HepG2 (cell line): ENCODE measurements around the gene ATG4D. TPM values are rescaled to one million over a fixed set of nuclear protein-coding genes. Genes with fewer than 3 reads are reported as not detected.

Source experiments
- CEBPB ChIP-seq: IDR thresholded peaks from 2 replicates; pipeline ENCODE4 v1.6.1; 2011; ENCODE audit warnings: low read depth, low read length, improper control_type of control experiment, borderline replicate concordance
- EHMT2 ChIP-seq: fragments of 200-600 bp; sonication (generic); IDR thresholded peaks from 2 replicates; pipeline ENCODE4 v1.7.0; 2017; ENCODE audit warnings: antibody characterized with exemption, low read depth, low read length, borderline replicate concordance
- GABPA ChIP-seq, 2 experiments: IDR thresholded peaks; 2 replicates each; pipeline ENCODE4 v1.6.1; 2011 to 2016; ENCODE audit warnings: low read depth in 2 of 2, low read length in 1 of 2, missing biosample characterization in 1 of 2, missing genetic modification characterization in 1 of 2
- IRX3 ChIP-seq: sonication (generic); formaldehyde crosslinking; IDR thresholded peaks from 2 replicates; pipeline ENCODE4 v1.8.1; 2023; ENCODE audit warnings: mild to moderate bottlenecking, low read depth, missing genetic modification reagents, borderline replicate concordance
- MTF2 ChIP-seq: sonication (generic); formaldehyde crosslinking; IDR thresholded peaks from 2 replicates; pipeline ENCODE4 v1.5.0; 2020; ENCODE audit warnings: missing genetic modification reagents, borderline replicate concordance
- MYNN ChIP-seq: sonication (generic); formaldehyde crosslinking; IDR thresholded peaks from 2 replicates; pipeline ENCODE4 v1.4.0; 2020; ENCODE audit warnings: mild to moderate bottlenecking, low read depth, missing genetic modification reagents
- POLR2AphosphoS5 ChIP-seq: IDR thresholded peaks from 2 replicates; pipeline ENCODE4 v1.6.1; 2012; ENCODE audit warnings: low read depth, low read length
- RARA ChIP-seq: IDR thresholded peaks from 2 replicates; pipeline ENCODE4 v1.6.1; 2016; ENCODE audit warnings: missing genetic modification reagents, missing compliant biosample characterization
- REXO4 ChIP-seq: sonication (generic); formaldehyde crosslinking; IDR thresholded peaks from 2 replicates; pipeline ENCODE4 v1.8.0; 2022; ENCODE audit warnings: missing genetic modification reagents, mild to moderate bottlenecking, borderline replicate concordance
- RXRB ChIP-seq: IDR thresholded peaks from 2 replicates; pipeline ENCODE4 v1.6.1; 2016; ENCODE audit warnings: borderline replicate concordance, missing genetic modification reagents, missing compliant biosample characterization
- SAP130 ChIP-seq: IDR thresholded peaks from 2 replicates; pipeline ENCODE4 v1.6.1; 2016; ENCODE audit warnings: low read depth
- SP4 ChIP-seq: sonication (generic); formaldehyde crosslinking; IDR thresholded peaks from 2 replicates; pipeline ENCODE4 v1.8.1; 2023; ENCODE audit warnings: mild to moderate bottlenecking, missing genetic modification reagents
- SP5 ChIP-seq: IDR thresholded peaks from 2 replicates; pipeline ENCODE4 v1.6.1; 2016; ENCODE audit warnings: low read depth, borderline replicate concordance
- ZBTB21 ChIP-seq: sonication (generic); formaldehyde crosslinking; IDR thresholded peaks from 2 replicates; pipeline ENCODE4 v1.4.0; 2020; ENCODE audit warnings: missing genetic modification reagents
- ZFX ChIP-seq: sonication (generic); formaldehyde crosslinking; IDR thresholded peaks from 2 replicates; pipeline ENCODE4 v1.4.0; 2020; ENCODE audit warnings: mild to moderate bottlenecking, low read depth, missing genetic modification reagents, moderate library complexity
- ZMAT3 ChIP-seq: sonication (generic); formaldehyde crosslinking; conservative IDR thresholded peaks from 2 replicates; pipeline ENCODE4 v1.7.0; 2021; ENCODE audit warnings: missing genetic modification reagents
- ZNF138 ChIP-seq: sonication (generic); formaldehyde crosslinking; IDR thresholded peaks from 2 replicates; pipeline ENCODE4 v1.5.0; 2020; ENCODE audit warnings: mild to moderate bottlenecking, low read depth, missing genetic modification reagents
- ZNF746 ChIP-seq: sonication (generic); formaldehyde crosslinking; IDR thresholded peaks from 2 replicates; pipeline ENCODE4 v1.8.0; 2022; ENCODE audit warnings: mild to moderate bottlenecking, missing genetic modification reagents
- ZNF776 ChIP-seq: sonication (generic); formaldehyde crosslinking; IDR thresholded peaks from 2 replicates; pipeline ENCODE4 v1.4.0; 2020; ENCODE audit warnings: mild to moderate bottlenecking, missing genetic modification reagents
- polyA plus RNA-seq, 8 experiments: library from polyadenylated mRNA; depleted of rRNA in 3 of 8; stranded (reverse) in 7 of 8; unstranded in 1 of 8; fragments of >200 nt; fragmentation: Illumina TruSeq in 4 of 8; extraction: Trizol in 4 of 8; gene quantifications; 2 replicates each; pipeline versions ENCODE4 v1.2.1 to v1.2.3, GENCODE V29; 2011 to 2016; ENCODE audit warnings: low read depth in 4 of 8, missing spikeins in 1 of 8, mixed read lengths in 1 of 8; ENCODE audit not compliant: insufficient read depth in 1 of 8
- total RNA-seq, 5 experiments: library from RNA; depleted of rRNA; stranded (reverse); fragments of >200 nt; fragmentation: Illumina TruSeq; extraction: Trizol; gene quantifications; 2 replicates each; pipeline ENCODE4 v1.2.3, GENCODE V29; 2016; ENCODE audit warnings: low read depth in 1 of 5
- TF ChIP-seq, protein P1 (sequence below): sonication (generic); formaldehyde crosslinking; IDR thresholded peaks from 2 replicates; pipeline ENCODE4 v1.5.1; 2020; ENCODE audit warnings: mild to moderate bottlenecking, moderate library complexity, missing genetic modification reagents
- TF ChIP-seq, protein P2 (sequence below), 2 experiments: sonication (generic) in 1 of 2; formaldehyde crosslinking in 1 of 2; IDR thresholded peaks; 2 replicates each; pipeline versions ENCODE4 v1.4.0 to v1.6.1; 2016 to 2020; ENCODE audit warnings: borderline replicate concordance in 1 of 2, low read depth in 1 of 2, mild to moderate bottlenecking in 1 of 2, missing genetic modification reagents in 1 of 2
- TF ChIP-seq, protein P3 (sequence below): sonication (generic); formaldehyde crosslinking; IDR thresholded peaks from 2 replicates; pipeline ENCODE4 v1.5.1; 2020; ENCODE audit warnings: missing genetic modification reagents, mild to moderate bottlenecking, borderline replicate concordance

Gene ATG4D
- total and polyA plus RNA-seq, 2 of the 13 experiments (the other 11 are each of a cell fraction or from before 2014, with no cell fraction given), result 17.8 to 19.0 TPM

DNA sequence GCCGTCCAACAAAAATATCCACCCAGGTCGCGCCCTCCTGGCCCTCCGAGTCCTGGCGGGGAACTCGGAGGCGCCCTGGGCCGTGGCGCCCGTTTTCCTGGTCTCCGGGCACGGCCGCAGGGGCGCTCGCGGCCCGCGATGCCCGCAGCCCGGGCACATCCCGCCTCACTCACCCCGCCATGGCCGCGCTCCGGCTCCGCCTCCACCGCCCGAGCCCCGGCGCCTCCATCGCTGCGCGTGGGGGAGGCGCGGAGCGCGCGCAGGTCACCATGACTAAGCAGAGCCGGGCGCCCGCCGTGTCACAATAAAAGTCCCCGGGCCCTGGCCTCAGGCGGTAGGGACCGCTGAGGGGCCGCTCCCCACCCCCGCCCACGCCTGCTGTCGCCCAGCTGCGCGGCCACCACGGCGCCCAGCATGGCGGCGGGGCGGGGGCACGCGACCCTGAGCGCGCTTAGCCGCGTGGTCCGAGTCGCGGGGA is 41.1 kb upstream of the ATG4D start (continued):
- TF ChIP-seq EHMT2 (no peak), ZFX (peak; percentile 84), IRX3 (CRISPR knock-in tag) (peak; percentile 59; the same call in 1 of the 2 replicates), POLR2AphosphoS5 (peak; percentile 52), GABPA (IDR thresholded peaks at IDR 0.05; ENCODE audit: low read depth, low read length) (no peak), GABPA (CRISPR knock-in tag; IDR thresholded peaks at IDR 0.05; ENCODE audit: low read depth) (no peak), MTF2 (no peak), ZNF746 (CRISPR knock-in tag) (peak; percentile 33; the same call in 1 of the 2 replicates), CEBPB (peak; percentile 9; the same call in 1 of the 2 replicates), ZBTB21 (CRISPR knock-in tag) (no peak), SAP130 (CRISPR knock-in tag) (peak; percentile 86), ZNF776 (CRISPR knock-in tag) (peak; percentile 78), ZMAT3 (CRISPR knock-in tag) (peak; percentile 46; the same call in 1 of the 2 replicates), REXO4 (peak; percentile 76; the same call in 1 of the 2 replicates), RXRB (0 out of 2 replicates have a peak, but pooled peaks have one; percentile 19), MYNN (CRISPR knock-in tag) (peak; percentile 100), RARA (CRISPR knock-in tag) (peak; percentile 54; the same call in 1 of the 2 replicates), SP5 (peak; percentile 81), ZNF138 (CRISPR knock-in tag) (0 out of 2 replicates have a peak, but pooled peaks have one; percentile 76), SP4 (CRISPR knock-in tag) (peak; percentile 81)
- TF ChIP-seq, protein P1, sequence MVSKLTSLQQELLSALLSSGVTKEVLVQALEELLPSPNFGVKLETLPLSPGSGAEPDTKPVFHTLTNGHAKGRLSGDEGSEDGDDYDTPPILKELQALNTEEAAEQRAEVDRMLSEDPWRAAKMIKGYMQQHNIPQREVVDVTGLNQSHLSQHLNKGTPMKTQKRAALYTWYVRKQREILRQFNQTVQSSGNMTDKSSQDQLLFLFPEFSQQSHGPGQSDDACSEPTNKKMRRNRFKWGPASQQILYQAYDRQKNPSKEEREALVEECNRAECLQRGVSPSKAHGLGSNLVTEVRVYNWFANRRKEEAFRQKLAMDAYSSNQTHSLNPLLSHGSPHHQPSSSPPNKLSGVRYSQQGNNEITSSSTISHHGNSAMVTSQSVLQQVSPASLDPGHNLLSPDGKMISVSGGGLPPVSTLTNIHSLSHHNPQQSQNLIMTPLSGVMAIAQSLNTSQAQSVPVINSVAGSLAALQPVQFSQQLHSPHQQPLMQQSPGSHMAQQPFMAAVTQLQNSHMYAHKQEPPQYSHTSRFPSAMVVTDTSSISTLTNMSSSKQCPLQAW (CRISPR knock-in tag), result peak; percentile 31; the same call in 1 of the 2 replicates
- TF ChIP-seq, protein P2, sequence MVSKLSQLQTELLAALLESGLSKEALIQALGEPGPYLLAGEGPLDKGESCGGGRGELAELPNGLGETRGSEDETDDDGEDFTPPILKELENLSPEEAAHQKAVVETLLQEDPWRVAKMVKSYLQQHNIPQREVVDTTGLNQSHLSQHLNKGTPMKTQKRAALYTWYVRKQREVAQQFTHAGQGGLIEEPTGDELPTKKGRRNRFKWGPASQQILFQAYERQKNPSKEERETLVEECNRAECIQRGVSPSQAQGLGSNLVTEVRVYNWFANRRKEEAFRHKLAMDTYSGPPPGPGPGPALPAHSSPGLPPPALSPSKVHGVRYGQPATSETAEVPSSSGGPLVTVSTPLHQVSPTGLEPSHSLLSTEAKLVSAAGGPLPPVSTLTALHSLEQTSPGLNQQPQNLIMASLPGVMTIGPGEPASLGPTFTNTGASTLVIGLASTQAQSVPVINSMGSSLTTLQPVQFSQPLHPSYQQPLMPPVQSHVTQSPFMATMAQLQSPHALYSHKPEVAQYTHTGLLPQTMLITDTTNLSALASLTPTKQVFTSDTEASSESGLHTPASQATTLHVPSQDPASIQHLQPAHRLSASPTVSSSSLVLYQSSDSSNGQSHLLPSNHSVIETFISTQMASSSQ (IDR thresholded peaks at IDR 0.05; ENCODE audit: low read depth), result no peak
- TF ChIP-seq, protein P2 (CRISPR knock-in tag; IDR thresholded peaks at IDR 0.05; ENCODE audit: borderline replicate concordance), result peak; percentile 81
- TF ChIP-seq, protein P3, sequence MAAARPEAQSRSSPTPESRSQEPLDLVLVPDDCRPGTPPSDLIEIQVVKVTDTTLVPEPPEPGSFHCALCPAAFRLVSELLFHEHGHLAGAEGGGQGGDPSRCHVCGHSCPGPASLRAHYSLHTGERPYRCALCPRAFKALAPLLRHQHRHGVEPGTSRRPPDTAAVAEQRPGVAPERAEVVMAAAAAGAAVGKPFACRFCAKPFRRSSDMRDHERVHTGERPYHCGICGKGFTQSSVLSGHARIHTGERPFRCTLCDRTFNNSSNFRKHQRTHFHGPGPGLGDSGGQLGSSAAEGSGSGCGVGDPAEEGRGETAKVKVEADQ (CRISPR knock-in tag), result peak; percentile 65; the same call in 1 of the 2 replicates
